GM23338 (cell line): Measurements from ENCODE around the gene AGBL5.

Experiments used
- CTCF ChIP-seq, 2 experiments: fragments of 200-600 bp in 1 of 2; sonication (generic) in 1 of 2; conservative IDR thresholded peaks; 2 replicates each; pipeline versions ENCODE4 v1.5.1 to v1.6.1; 2016 to 2017; ENCODE audit warnings: antibody characterized with exemption in 2 of 2, low read depth in 2 of 2, mild to moderate bottlenecking in 2 of 2, moderate library complexity in 1 of 2
- EZH2 ChIP-seq: fragments of 200-600 bp; sonication (generic); IDR thresholded peaks from one replicate; pipeline ENCODE4 v1.8.0; 2017; ENCODE audit warnings: antibody characterized with exemption, mild to moderate bottlenecking, low read depth; ENCODE audit not compliant: unreplicated experiment
- EZH2phosphoT487 ChIP-seq: fragments of 200-600 bp; sonication (generic); IDR thresholded peaks from one replicate; pipeline ENCODE4 v1.8.1; 2018; ENCODE audit warnings: antibody characterized with exemption; ENCODE audit not compliant: unreplicated experiment
- JUNB ChIP-seq: IDR thresholded peaks from one replicate; pipeline ENCODE4 v1.6.1; 2016; ENCODE audit warnings: antibody characterized with exemption; ENCODE audit not compliant: unreplicated experiment
- NANOG ChIP-seq: IDR thresholded peaks from 2 replicates; pipeline ENCODE4 v1.6.1; 2016; ENCODE audit warnings: antibody characterized with exemption, borderline replicate concordance
- POLR2AphosphoS5 ChIP-seq: IDR thresholded peaks from 2 replicates; pipeline ENCODE4 v1.6.1; 2016; ENCODE audit warnings: antibody characterized with exemption, low read depth
- STAT1 ChIP-seq: IDR thresholded peaks from one replicate; pipeline ENCODE4 v1.6.1; 2016; ENCODE audit warnings: antibody characterized with exemption; ENCODE audit not compliant: unreplicated experiment
- ZNF331 ChIP-seq: fragments of 250-450 bp; sonication (Bioruptor Pico); IDR thresholded peaks from 2 replicates; pipeline ENCODE4 v1.5.0; 2020; ENCODE audit warnings: low read depth, mild to moderate bottlenecking, moderate library complexity
- TF ChIP-seq, protein P1 (sequence below): IDR thresholded peaks from one replicate; pipeline ENCODE4 v1.6.1; 2018; ENCODE audit warnings: antibody characterized with exemption; ENCODE audit not compliant: unreplicated experiment

DNA sequence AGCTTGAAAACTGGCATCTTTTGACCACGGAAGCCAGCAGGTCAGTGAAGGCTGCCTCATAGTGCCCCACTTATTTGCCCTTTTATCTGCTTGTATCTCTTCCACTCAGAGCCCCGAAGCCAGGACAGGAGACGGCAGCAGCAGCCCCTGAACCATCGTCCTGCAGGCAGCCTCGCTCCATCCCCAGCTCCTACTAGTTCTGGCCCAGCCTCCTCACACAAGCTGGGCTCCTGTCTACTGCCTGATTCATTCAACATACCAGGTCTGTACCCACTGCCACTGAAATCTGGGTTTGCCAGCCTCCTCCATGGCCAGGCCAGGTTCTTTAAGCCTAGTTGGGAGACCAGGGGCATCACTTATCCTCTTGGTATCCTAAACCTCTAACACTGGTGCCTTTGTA lies 15.9 kb downstream of the AGBL5 start:
- TF ChIP-seq CTCF (conservative IDR thresholded peaks at IDR 0.05; ENCODE audit: low read depth in 2 of 2) (no peak), EZH2phosphoT487 (no peak), EZH2 (no peak), STAT1 (no peak), ZNF331 (no peak), JUNB (no peak), POLR2AphosphoS5 (no peak), NANOG (no peak)
- TF ChIP-seq, protein P1, sequence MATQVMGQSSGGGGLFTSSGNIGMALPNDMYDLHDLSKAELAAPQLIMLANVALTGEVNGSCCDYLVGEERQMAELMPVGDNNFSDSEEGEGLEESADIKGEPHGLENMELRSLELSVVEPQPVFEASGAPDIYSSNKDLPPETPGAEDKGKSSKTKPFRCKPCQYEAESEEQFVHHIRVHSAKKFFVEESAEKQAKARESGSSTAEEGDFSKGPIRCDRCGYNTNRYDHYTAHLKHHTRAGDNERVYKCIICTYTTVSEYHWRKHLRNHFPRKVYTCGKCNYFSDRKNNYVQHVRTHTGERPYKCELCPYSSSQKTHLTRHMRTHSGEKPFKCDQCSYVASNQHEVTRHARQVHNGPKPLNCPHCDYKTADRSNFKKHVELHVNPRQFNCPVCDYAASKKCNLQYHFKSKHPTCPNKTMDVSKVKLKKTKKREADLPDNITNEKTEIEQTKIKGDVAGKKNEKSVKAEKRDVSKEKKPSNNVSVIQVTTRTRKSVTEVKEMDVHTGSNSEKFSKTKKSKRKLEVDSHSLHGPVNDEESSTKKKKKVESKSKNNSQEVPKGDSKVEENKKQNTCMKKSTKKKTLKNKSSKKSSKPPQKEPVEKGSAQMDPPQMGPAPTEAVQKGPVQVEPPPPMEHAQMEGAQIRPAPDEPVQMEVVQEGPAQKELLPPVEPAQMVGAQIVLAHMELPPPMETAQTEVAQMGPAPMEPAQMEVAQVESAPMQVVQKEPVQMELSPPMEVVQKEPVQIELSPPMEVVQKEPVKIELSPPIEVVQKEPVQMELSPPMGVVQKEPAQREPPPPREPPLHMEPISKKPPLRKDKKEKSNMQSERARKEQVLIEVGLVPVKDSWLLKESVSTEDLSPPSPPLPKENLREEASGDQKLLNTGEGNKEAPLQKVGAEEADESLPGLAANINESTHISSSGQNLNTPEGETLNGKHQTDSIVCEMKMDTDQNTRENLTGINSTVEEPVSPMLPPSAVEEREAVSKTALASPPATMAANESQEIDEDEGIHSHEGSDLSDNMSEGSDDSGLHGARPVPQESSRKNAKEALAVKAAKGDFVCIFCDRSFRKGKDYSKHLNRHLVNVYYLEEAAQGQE, result no peak
